Measurements from ENCODE around the gene CBARP. TPM values are rescaled to one million over a fixed set of nuclear protein-coding genes. Genes with fewer than 3 reads are reported as not detected.

CBARP gene
- polyA plus RNA-seq, 1 donor from 2014 or later = 18.2 TPM

DNA sequence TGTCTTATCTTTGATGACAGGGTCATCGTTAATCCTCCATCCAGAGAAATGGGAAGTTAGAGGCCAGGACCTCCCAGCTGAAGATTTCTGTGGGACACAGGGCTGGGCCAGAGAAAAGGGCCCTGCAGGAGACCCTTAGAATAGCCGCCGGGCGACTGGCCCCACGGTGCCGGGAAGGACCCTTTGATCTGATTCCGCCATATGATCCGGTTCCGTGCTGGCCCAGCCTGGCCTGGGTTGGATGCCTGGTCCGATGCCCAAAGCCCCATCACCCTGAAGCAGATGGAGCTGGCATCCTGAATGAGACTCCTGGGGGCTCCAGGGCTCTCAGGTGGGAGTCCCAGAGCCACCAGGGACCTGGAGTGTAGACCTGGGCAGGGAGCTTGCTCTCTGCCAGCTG, 38.3 kb downstream of the CBARP start:
- H3K36me3 ChIP-seq (ENCODE audit: insufficient read depth, low read length) = no peaks in the 10 kb centered on the region
- TF ChIP-seq, protein P1, sequence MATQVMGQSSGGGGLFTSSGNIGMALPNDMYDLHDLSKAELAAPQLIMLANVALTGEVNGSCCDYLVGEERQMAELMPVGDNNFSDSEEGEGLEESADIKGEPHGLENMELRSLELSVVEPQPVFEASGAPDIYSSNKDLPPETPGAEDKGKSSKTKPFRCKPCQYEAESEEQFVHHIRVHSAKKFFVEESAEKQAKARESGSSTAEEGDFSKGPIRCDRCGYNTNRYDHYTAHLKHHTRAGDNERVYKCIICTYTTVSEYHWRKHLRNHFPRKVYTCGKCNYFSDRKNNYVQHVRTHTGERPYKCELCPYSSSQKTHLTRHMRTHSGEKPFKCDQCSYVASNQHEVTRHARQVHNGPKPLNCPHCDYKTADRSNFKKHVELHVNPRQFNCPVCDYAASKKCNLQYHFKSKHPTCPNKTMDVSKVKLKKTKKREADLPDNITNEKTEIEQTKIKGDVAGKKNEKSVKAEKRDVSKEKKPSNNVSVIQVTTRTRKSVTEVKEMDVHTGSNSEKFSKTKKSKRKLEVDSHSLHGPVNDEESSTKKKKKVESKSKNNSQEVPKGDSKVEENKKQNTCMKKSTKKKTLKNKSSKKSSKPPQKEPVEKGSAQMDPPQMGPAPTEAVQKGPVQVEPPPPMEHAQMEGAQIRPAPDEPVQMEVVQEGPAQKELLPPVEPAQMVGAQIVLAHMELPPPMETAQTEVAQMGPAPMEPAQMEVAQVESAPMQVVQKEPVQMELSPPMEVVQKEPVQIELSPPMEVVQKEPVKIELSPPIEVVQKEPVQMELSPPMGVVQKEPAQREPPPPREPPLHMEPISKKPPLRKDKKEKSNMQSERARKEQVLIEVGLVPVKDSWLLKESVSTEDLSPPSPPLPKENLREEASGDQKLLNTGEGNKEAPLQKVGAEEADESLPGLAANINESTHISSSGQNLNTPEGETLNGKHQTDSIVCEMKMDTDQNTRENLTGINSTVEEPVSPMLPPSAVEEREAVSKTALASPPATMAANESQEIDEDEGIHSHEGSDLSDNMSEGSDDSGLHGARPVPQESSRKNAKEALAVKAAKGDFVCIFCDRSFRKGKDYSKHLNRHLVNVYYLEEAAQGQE (IDR thresholded peaks at IDR 0.05; ENCODE audit: borderline replicate concordance) = no peak
- TF ChIP-seq EP300 (conservative IDR thresholded peaks at IDR 0.05; ENCODE audit: poor library complexity, severe bottlenecking) (no peak), RAD21 (conservative IDR thresholded peaks at IDR 0.05) (no peak), SMC3 (conservative IDR thresholded peaks at IDR 0.05; ENCODE audit: poor library complexity) (no peak), CTCF (IDR thresholded peaks at IDR 0.05; ENCODE audit: poor library complexity, severe bottlenecking) (no peak), EZH2 (IDR thresholded peaks at IDR 0.05; ENCODE audit: borderline replicate concordance, insufficient read depth, low read length, poor library complexity, severe bottlenecking) (no peak)
- H3K4me3 ChIP-seq (ENCODE audit: low read length) = no peak overlapping the region
- H3F3A ChIP-seq (ENCODE audit: insufficient read depth, low read length, poor library complexity, severe bottlenecking) = no peaks in the 10 kb centered on the region
- H3K79me2 ChIP-seq (replicated peaks; ENCODE audit: insufficient read depth, low read length) = no peaks in the 10 kb centered on the region
- H3K4me2 ChIP-seq (ENCODE audit: low read length) = no peak overlapping the region
- no peaks in the 10 kb centered on the region for H3K9me2 ChIP-seq (ENCODE audit: insufficient read depth, low read length)
- no peak overlapping the region for H3K9ac ChIP-seq (ENCODE audit: low read length)
- no peaks in the 10 kb centered on the region for H3K27me3 ChIP-seq (ENCODE audit: insufficient read depth, low read depth, low read length)
- no peak overlapping the region for H3K27ac ChIP-seq (ENCODE audit: low read length)
- H2AFZ ChIP-seq (ENCODE audit: low read depth, low read length) = no peak overlapping the region
- no peaks in the 10 kb centered on the region for H4K20me1 ChIP-seq (ENCODE audit: insufficient read depth)
- H3K9me3 ChIP-seq (ENCODE audit: low read length) = no peaks in the 10 kb centered on the region

DNA sequence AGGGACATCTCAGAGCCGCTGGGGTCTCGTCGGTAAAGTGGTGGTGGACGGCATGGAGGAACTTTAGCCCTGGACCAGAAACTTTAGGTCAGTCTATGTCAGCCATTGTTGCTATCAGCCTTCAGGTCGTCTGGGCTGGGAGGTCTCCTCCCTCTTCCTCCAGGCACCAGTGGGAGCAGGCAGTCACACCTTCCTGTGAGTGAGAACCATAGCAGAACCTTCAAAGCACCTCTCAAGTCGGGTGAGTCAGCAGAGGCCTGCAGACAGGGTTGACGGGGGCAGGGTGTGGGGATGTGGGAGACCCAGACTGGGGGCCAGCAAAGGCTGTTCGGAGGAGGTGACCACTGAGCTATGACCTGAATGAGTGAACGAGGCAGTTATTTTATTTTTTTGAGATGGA, 48.4 kb downstream of the CBARP start:
- Histone ChIP-seq H3K27ac (ENCODE audit: low read length) (no peak overlapping the region), H2AFZ (ENCODE audit: low read depth, low read length) (no peak overlapping the region), H3K9me3 (ENCODE audit: low read length) (no peaks in the 10 kb centered on the region), H4K20me1 (ENCODE audit: insufficient read depth) (no peaks in the 10 kb centered on the region), H3K27me3 (ENCODE audit: insufficient read depth, low read depth, low read length) (no peaks in the 10 kb centered on the region), H3K36me3 (ENCODE audit: insufficient read depth, low read length) (no peaks in the 10 kb centered on the region), H3K4me2 (ENCODE audit: low read length) (no peak overlapping the region), H3F3A (ENCODE audit: insufficient read depth, low read length, poor library complexity, severe bottlenecking) (no peaks in the 10 kb centered on the region), H3K4me3 (ENCODE audit: low read length) (no peak overlapping the region), H3K9ac (ENCODE audit: low read length) (no peak overlapping the region), H3K79me2 (replicated peaks; ENCODE audit: insufficient read depth, low read length) (no peaks in the 10 kb centered on the region), H3K9me2 (ENCODE audit: insufficient read depth, low read length) (no peaks in the 10 kb centered on the region)
- TF ChIP-seq TAF1 (IDR thresholded peaks at IDR 0.05; ENCODE audit: low read depth) (no peak), SMC3 (conservative IDR thresholded peaks at IDR 0.05; ENCODE audit: poor library complexity) (no peak), POLR2AphosphoS5 (IDR thresholded peaks at IDR 0.05) (no peak), EP300 (conservative IDR thresholded peaks at IDR 0.05; ENCODE audit: poor library complexity, severe bottlenecking) (no peak), MXI1 (conservative IDR thresholded peaks at IDR 0.05; ENCODE audit: poor library complexity, severe bottlenecking) (no peak), CTCF (IDR thresholded peaks at IDR 0.05; ENCODE audit: poor library complexity, severe bottlenecking) (no peak), EZH2 (IDR thresholded peaks at IDR 0.05; ENCODE audit: borderline replicate concordance, insufficient read depth, low read length, poor library complexity, severe bottlenecking) (no peak), RAD21 (conservative IDR thresholded peaks at IDR 0.05) (no peak)
- TF ChIP-seq, protein P1 (IDR thresholded peaks at IDR 0.05; ENCODE audit: borderline replicate concordance) = no peak
